ENCODE data around the gene ADAMTS14. TPM values are rescaled to one million over a fixed set of nuclear protein-coding genes. Genes with fewer than 3 reads are reported as not detected.
A peak's percentile ranks its signal among the peaks of the same experiment; 100 is the strongest.

The ADAMTS14 gene
- total RNA-seq, 1 experiment from 2014 or later: 7.6 TPM

DNA sequence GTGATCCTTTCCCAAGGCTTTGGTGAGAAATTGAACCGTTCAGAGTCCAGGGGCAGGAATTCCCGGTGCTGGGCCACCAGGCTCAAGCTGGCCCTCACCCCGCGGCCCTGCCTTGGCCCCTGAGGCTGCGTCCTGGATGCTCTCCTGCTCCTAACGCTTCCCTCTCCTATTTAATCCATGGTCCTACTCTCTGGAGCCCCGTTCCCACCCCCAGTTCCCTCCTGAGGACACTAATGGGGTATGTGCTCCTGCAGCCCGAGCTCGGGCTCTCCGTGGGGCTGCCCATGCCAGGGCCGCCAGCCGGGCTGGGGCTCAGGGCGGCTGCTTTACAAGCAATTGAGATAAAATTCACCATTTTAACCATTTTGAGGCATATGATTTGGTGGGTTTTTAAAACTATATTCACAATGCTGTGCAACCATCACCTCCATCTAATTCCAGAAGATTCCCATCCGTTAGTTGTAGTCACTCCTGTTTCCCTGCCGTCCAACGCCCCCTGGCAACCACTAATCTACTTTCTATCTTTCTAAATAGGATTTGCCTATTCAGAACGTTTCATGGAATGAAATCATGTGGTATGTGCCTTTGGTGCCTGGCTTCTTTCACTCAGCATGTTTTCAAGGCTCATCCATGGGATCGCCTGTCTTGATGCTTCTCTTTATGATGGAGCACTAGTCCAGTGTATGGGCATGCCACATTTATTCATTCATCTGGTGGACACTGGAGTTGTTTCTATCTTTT is 33.0 kb downstream of the ADAMTS14 start:
- Histone ChIP-seq H3K9me3 (replicated peaks) (no peaks in the 10 kb centered on the region), H3K27me3 (no peaks in the 10 kb centered on the region), H3K4me3 (no peak overlapping the region), H3K27ac (no peak overlapping the region), H3K36me3 (peaks cover 4% of the 10 kb centered on the region; the same call in 1 of the 2 replicates), H3K4me1 (no peaks in the 10 kb centered on the region)
- DNase-seq: no peak

DNA sequence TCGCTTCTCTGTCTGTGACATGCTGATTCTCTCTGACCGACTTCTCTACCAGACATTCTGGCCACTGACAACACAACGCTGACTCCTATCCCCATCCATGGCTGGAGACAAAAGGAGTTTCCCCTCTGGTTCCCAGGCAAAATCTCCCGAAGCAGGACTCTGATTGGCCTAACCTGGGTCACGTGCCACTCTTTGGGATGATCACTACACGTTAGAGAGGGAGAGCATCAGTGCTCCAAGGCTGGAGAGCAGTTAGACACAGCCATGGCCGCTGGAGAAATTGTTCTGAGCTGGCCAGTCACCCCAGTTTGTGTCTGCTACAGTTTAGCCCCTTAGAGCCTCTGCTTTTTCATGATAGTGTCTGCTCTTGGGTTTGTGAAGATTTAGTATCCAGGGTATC is 38.9 kb downstream of the ADAMTS14 start:
- no peak overlapping the region for H3K4me3 ChIP-seq
- DNase-seq: no peak

DNA sequence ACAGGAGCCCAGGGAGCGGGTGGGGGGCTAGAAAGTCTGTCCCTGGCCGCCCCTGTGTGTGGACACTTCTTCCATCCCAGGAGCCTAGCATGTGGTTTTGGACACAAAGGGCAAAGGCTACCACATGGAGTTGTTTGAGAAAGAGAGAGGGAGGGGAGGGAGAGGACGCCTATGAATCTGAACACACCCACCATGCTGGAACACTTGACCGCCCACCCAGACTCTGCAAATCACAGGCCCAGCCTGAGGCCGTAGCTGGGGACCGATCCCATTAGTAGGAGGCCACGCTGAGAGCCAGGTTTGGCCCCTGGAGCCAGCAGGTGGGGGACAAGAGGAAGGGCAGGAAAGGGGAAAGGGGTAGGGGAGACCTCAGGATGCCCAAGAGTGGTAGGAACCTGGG is 39.6 kb downstream of the ADAMTS14 start:
- no peaks in the 10 kb centered on the region for H3K9me3 ChIP-seq (replicated peaks)
- peaks cover 33% of the 10 kb centered on the region for H3K4me1 ChIP-seq
- H3K27ac ChIP-seq: no peak overlapping the region
- H3K27me3 ChIP-seq: no peaks in the 10 kb centered on the region
- DNase-seq: no peak
- H3K4me3 ChIP-seq: no peak overlapping the region
- 0 out of 2 replicates have a peak, but pooled peaks cover 4% of the 10 kb centered on the region for H3K36me3 ChIP-seq

More for the DNA sequence above, 38.9 kb downstream of the ADAMTS14 start:
- Histone ChIP-seq H3K27ac (no peak overlapping the region), H3K36me3 (0 out of 2 replicates have a peak, but pooled peaks cover 4% of the 10 kb centered on the region), H3K9me3 (replicated peaks) (no peaks in the 10 kb centered on the region), H3K4me1 (peaks cover 25% of the 10 kb centered on the region), H3K27me3 (no peaks in the 10 kb centered on the region)

DNA sequence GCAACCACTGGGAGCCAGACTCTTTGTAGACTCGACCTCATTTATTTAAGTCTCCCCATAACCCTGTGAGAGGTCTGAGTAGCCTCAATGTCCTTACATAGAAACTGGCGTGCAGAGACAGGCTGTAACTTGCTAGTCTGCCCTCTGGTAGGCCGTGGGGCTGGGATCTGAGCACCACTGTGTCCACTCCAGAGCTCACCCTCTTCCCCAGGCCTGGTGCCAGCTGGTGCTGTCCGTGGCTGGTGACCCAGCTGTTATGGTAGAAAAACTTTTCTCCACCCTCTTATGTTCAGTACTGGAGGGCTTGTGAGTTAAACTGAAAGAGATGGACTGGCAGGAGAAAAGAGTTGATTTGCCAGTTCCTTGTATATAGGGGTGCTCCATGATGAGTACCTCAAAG is 41.9 kb downstream of the ADAMTS14 start:
- Histone ChIP-seq H3K9me3 (replicated peaks) (no peaks in the 10 kb centered on the region), H3K36me3 (no peaks in the 10 kb centered on the region), H3K27me3 (no peaks in the 10 kb centered on the region), H3K4me1 (peaks cover 43% of the 10 kb centered on the region), H3K4me3 (no peak overlapping the region), H3K27ac (peak overlapping the region; percentile 80)
- DNase-seq: peak; percentile 38 to 60

DNA sequence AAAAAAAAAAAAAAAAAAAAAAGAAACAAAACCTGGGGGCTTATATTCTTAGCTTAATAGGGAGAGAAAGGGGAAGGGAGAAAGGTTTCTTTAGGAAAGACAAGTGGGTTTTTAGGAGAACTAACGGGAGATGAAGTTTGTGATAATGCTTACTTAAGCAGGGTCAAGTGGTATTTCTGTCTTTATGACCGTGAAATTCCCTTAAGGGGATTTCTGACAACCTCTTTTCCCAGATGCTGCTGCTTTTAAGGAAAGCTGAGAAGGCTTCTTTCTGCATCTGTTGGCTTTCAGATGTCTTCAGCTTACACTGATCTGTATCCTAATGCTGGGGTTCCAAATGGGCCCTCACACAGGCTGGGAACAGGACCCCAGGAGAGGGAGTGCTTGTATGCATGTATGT is 42.6 kb downstream of the ADAMTS14 start:
- no peaks in the 10 kb centered on the region for H3K9me3 ChIP-seq (replicated peaks)
- H3K27me3 ChIP-seq: no peaks in the 10 kb centered on the region
- peak; percentile 26 to 85 for DNase-seq
- H3K36me3 ChIP-seq: no peaks in the 10 kb centered on the region; the same call in 1 of the 2 replicates
- no peak overlapping the region for H3K4me3 ChIP-seq
- peaks cover 43% of the 10 kb centered on the region for H3K4me1 ChIP-seq
- peak overlapping the region; percentile 80 for H3K27ac ChIP-seq

GRCh38 chr10:70715853-70716795 is 43.8 kb downstream of the ADAMTS14 start:
- peaks cover 43% of the 10 kb centered on the region for H3K4me1 ChIP-seq
- H3K36me3 ChIP-seq: no peaks in the 10 kb centered on the region; the same call in 1 of the 2 replicates
- H3K4me3 ChIP-seq: no peak overlapping the region
- DNase-seq: peak; percentile 93 to 99
- peak overlapping the region; percentile 80 for H3K27ac ChIP-seq
- H3K27me3 ChIP-seq: no peaks in the 10 kb centered on the region
- H3K9me3 ChIP-seq (replicated peaks): no peaks in the 10 kb centered on the region

- H3K4me3 ChIP-seq: no peak overlapping the region
- H3K36me3 ChIP-seq: peaks cover 6% of the 10 kb centered on the region; the same call in 1 of the 2 replicates
- H3K4me1 ChIP-seq: peaks cover under 1% of the 10 kb centered on the region
- no peaks in the 10 kb centered on the region for H3K27me3 ChIP-seq
- H3K27ac ChIP-seq: no peak overlapping the region
- H3K9me3 ChIP-seq (replicated peaks): no peaks in the 10 kb centered on the region
- no peak for DNase-seq
Observed at GRCh38 chr10:70722820-70723424, 50.6 kb downstream of the ADAMTS14 start.

DNA sequence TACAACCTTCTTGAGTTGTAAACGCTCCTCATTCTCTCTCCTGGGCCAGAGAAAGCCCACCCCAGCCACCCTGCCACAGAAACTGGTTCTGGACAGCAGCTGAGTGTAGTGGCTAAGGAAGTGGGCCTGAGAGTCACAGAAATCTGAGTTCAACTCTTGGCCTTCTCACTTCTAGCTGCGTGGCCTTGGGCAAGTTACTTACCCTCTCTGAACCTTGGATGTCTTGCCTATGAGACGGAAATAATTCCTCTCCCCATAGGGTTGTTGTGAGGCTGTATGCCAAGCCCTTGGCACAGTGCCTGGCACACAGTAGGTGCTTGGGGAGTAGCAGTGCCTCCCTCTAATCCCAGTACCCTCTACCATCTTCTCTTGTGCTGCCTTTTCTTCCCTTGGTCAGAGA is 51.5 kb downstream of the ADAMTS14 start:
- Histone ChIP-seq H3K9me3 (replicated peaks) (no peaks in the 10 kb centered on the region), H3K27me3 (no peaks in the 10 kb centered on the region), H3K27ac (no peak overlapping the region), H3K4me1 (no peaks in the 10 kb centered on the region), H3K36me3 (peaks cover 6% of the 10 kb centered on the region; the same call in 1 of the 2 replicates), H3K4me3 (no peak overlapping the region)
- no peak for DNase-seq

DNA sequence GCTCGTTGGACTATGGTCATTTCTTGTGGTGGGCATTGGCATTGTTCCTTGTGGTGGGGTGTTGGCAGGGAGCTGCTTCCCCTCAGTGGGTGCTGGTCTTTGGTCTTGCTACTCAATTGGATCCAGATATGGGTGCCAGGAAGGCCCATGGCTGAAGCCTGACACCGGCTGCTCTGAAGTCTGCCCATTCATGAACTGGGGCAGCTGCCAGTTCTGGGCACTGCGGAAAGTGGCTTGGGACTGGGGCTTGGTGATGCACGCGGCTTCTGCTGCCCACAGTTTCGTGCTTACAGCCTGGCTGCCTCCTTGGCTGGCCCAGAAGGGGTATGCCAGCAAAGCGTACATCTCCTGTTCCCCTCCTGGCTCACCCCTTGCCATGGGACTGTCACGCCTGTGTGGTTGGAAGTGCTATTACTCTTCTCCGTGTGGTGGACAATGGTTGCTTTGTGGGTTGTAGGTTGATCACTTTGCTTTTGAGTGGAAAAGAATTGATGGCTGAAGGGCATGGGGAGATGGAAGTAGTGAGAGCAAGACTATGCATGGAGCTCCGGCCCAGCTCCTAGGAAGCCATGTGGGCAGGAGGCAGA is 54.7 kb downstream of the ADAMTS14 start:
- Histone ChIP-seq H3K27ac (no peak overlapping the region), H3K36me3 (peaks cover 5% of the 10 kb centered on the region; the same call in 1 of the 2 replicates), H3K27me3 (no peaks in the 10 kb centered on the region), H3K9me3 (replicated peaks) (no peaks in the 10 kb centered on the region), H3K4me1 (no peaks in the 10 kb centered on the region; the same call in 1 of the 2 replicates), H3K4me3 (no peak overlapping the region)
- DNase-seq: no peak

GRCh38 chr10:70728328-70728727 is 56.0 kb downstream of the ADAMTS14 start:
- no peaks in the 10 kb centered on the region; the same call in 1 of the 2 replicates for H3K4me1 ChIP-seq

GRCh38 chr10:70729763-70730357 is 57.6 kb downstream of the ADAMTS14 start:
- Histone ChIP-seq H3K27me3 (no peaks in the 10 kb centered on the region), H3K36me3 (peaks cover 5% of the 10 kb centered on the region; the same call in 1 of the 2 replicates), H3K4me1 (no peaks in the 10 kb centered on the region; the same call in 1 of the 2 replicates), H3K27ac (no peak overlapping the region), H3K9me3 (replicated peaks) (no peaks in the 10 kb centered on the region), H3K4me3 (no peak overlapping the region)
- DNase-seq: peak; percentile 21 to 32

More at GRCh38 chr10:70728328-70728727, 56.0 kb downstream of the ADAMTS14 start:
- Histone ChIP-seq H3K9me3 (replicated peaks) (no peaks in the 10 kb centered on the region), H3K27me3 (no peaks in the 10 kb centered on the region), H3K27ac (no peak overlapping the region), H3K36me3 (peaks cover 5% of the 10 kb centered on the region; the same call in 1 of the 2 replicates), H3K4me3 (no peak overlapping the region)
- no peak for DNase-seq

DNA sequence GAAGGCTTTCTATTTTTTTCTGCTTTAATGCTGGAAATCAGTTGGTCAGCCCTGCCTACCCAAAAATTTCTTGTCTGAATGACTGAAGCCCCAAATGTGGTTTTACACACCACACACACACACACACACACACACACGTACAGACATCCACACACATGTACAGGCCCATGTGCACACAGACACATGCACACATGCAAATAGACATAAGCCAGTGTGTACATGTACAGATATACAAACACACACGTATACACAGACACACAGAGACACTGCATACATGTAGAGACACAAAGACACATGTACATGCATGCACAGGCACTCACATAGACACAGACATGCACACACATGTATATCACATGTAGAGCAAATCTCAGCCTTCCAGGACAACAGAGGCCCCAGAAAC is 58.6 kb downstream of the ADAMTS14 start:
- H3K27ac ChIP-seq: no peak overlapping the region
- H3K36me3 ChIP-seq: peaks cover 2% of the 10 kb centered on the region; the same call in 1 of the 2 replicates
- no peaks in the 10 kb centered on the region for H3K9me3 ChIP-seq (replicated peaks)
- no peak for DNase-seq
- no peak overlapping the region for H3K4me3 ChIP-seq
- no peaks in the 10 kb centered on the region for H3K27me3 ChIP-seq
- no peaks in the 10 kb centered on the region; the same call in 1 of the 2 replicates for H3K4me1 ChIP-seq

DNA sequence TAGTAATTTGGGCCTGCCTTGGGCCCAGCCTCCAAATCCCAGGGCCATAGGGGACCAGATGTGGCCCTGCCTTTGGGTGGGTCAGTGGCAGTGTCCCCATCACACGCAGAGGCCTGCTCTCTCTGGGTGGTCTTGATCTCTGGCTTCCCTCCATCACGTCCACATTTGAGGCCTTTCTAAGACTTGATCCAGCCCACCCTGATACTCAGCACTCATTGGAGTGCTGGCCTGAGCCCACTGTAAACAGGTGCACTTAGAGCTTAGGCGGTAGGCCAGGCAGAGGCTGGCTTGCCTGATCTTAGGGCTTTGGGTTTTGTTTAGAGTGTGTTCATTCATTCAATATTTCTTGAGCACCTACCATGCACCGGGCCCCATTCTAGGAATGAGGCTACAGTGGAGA is 60.3 kb downstream of the ADAMTS14 start:
- peaks cover 2% of the 10 kb centered on the region; the same call in 1 of the 2 replicates for H3K36me3 ChIP-seq
- H3K9me3 ChIP-seq (replicated peaks): no peaks in the 10 kb centered on the region
- no peaks in the 10 kb centered on the region for H3K27me3 ChIP-seq
- no peak overlapping the region for H3K4me3 ChIP-seq
- peak; percentile 32 to 53 for DNase-seq
- H3K4me1 ChIP-seq: no peaks in the 10 kb centered on the region; the same call in 1 of the 2 replicates
- no peak overlapping the region for H3K27ac ChIP-seq

DNA sequence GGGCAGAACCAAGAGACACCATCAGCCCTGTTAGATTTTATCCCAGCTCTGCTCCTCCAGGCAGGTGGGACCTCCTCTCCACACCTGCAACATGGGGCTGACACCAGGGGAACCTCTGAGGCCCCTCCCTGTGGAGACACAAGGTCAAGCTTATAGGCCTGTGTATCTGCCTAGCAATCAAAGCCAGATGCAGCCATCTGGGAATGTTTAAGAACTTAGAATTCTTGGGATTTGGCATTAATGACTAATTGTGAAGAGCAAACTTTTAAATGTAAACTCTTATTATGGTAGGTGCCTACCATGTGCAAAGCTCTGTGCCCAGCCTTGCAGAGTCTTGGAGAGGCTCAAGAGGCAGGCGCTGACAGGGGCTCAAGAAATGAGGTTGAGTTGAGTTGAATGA is 60.7 kb downstream of the ADAMTS14 start:
- H3K9me3 ChIP-seq (replicated peaks): no peaks in the 10 kb centered on the region
- H3K4me1 ChIP-seq: no peaks in the 10 kb centered on the region; the same call in 1 of the 2 replicates
- no peaks in the 10 kb centered on the region for H3K27me3 ChIP-seq
- peaks cover 2% of the 10 kb centered on the region; the same call in 1 of the 2 replicates for H3K36me3 ChIP-seq
- H3K4me3 ChIP-seq: no peak overlapping the region
- no peak for DNase-seq
- H3K27ac ChIP-seq: no peak overlapping the region

Data from SJCRH30 (cell line).